Uterus (tissue), 2 donors: ENCODE data around the gene PPP3R1.

Experiments
- POLR2A ChIP-seq, 2 donors: fragments of 450-650 bp; IDR thresholded peaks; one replicate each; pipeline ENCODE4 v1.6.1; 2016; ENCODE audit warnings: antibody characterized with exemption in 2 of 2, mild to moderate bottlenecking in 1 of 2, moderate library complexity in 1 of 2
- TF ChIP-seq, protein P1 (sequence below), 4 experiments: fragments of 200-600 bp in 2 of 4; fragments of 450-650 bp in 2 of 4; sonication (generic) in 2 of 4; IDR thresholded peaks; one replicate each; pipeline ENCODE4 v1.5.1; 2016 to 2019; ENCODE audit warnings: antibody characterized with exemption in 4 of 4, mild to moderate bottlenecking in 2 of 4, moderate library complexity in 1 of 4

GRCh38 chr2:68178954-68179627 lies 73.2 kb downstream of the PPP3R1 start:
- TF ChIP-seq, protein P1, sequence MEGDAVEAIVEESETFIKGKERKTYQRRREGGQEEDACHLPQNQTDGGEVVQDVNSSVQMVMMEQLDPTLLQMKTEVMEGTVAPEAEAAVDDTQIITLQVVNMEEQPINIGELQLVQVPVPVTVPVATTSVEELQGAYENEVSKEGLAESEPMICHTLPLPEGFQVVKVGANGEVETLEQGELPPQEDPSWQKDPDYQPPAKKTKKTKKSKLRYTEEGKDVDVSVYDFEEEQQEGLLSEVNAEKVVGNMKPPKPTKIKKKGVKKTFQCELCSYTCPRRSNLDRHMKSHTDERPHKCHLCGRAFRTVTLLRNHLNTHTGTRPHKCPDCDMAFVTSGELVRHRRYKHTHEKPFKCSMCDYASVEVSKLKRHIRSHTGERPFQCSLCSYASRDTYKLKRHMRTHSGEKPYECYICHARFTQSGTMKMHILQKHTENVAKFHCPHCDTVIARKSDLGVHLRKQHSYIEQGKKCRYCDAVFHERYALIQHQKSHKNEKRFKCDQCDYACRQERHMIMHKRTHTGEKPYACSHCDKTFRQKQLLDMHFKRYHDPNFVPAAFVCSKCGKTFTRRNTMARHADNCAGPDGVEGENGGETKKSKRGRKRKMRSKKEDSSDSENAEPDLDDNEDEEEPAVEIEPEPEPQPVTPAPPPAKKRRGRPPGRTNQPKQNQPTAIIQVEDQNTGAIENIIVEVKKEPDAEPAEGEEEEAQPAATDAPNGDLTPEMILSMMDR (IDR thresholded peaks at IDR 0.05) = no peak
- TF ChIP-seq POLR2A (IDR thresholded peaks at IDR 0.05) = no peak
